HepG2 (cell line): ENCODE results near the gene CACNA1G. TPM values are rescaled to one million over a fixed set of nuclear protein-coding genes. Genes with fewer than 3 reads are reported as not detected.

Experiments
- BRF2 ChIP-seq: sonication (generic); formaldehyde crosslinking; IDR thresholded peaks from 2 replicates; pipeline ENCODE4 v1.8.1; 2022; ENCODE audit warnings: mild to moderate bottlenecking, missing genetic modification reagents
- CBX1 ChIP-seq: IDR thresholded peaks from one replicate; pipeline ENCODE4 v1.6.1; 2016; ENCODE audit warnings: antibody characterized with exemption, low read depth
- DMAP1 ChIP-seq: IDR thresholded peaks from 2 replicates; pipeline ENCODE4 v1.6.1; 2016
- EED ChIP-seq: sonication (generic); formaldehyde crosslinking; IDR thresholded peaks from 2 replicates; pipeline ENCODE4 v1.5.0; 2020; ENCODE audit warnings: mild to moderate bottlenecking, missing genetic modification reagents
- FOXM1 ChIP-seq: sonication (generic); formaldehyde crosslinking; IDR thresholded peaks from 2 replicates; pipeline ENCODE4 v1.5.0; 2020; ENCODE audit warnings: missing genetic modification reagents
- GATAD2A ChIP-seq: IDR thresholded peaks from 2 replicates; pipeline ENCODE4 v1.6.1; 2016
- HNRNPK ChIP-seq: fragments of 200-400 bp; formaldehyde crosslinking; IDR thresholded peaks from 2 replicates; pipeline ENCODE4 v1.6.1; 2018; ENCODE audit warnings: low read length, low read depth, moderate library complexity, mild to moderate bottlenecking; ENCODE audit not compliant: poor library complexity, severe bottlenecking
- HOXA3 ChIP-seq: sonication (generic); formaldehyde crosslinking; IDR thresholded peaks from 2 replicates; pipeline ENCODE4 v1.5.0; 2020; ENCODE audit warnings: missing genetic modification reagents
- JUND ChIP-seq: sonication (generic); formaldehyde crosslinking; IDR thresholded peaks from 2 replicates; pipeline ENCODE4 v1.8.0; 2022; ENCODE audit warnings: mild to moderate bottlenecking, missing genetic modification reagents
- KDM6A ChIP-seq: IDR thresholded peaks from 2 replicates; pipeline ENCODE4 v1.6.1; 2016; ENCODE audit warnings: low read depth
- PATZ1 ChIP-seq: sonication (generic); formaldehyde crosslinking; IDR thresholded peaks from 2 replicates; pipeline ENCODE4 v1.4.0; 2020; ENCODE audit warnings: missing genetic modification reagents
- POGK ChIP-seq: sonication (generic); formaldehyde crosslinking; conservative IDR thresholded peaks from 2 replicates; pipeline ENCODE4 v1.8.0; 2022; ENCODE audit warnings: mild to moderate bottlenecking, moderate library complexity, missing genetic modification reagents
- RFXANK ChIP-seq: IDR thresholded peaks from 2 replicates; pipeline ENCODE4 v1.6.1; 2016
- RXRB ChIP-seq: IDR thresholded peaks from 2 replicates; pipeline ENCODE4 v1.6.1; 2016; ENCODE audit warnings: borderline replicate concordance, missing genetic modification reagents, missing compliant biosample characterization
- STAG1 ChIP-seq: sonication (generic); formaldehyde crosslinking; IDR thresholded peaks from 2 replicates; pipeline ENCODE4 v1.4.0; 2020; ENCODE audit warnings: missing genetic modification reagents
- TAF1 ChIP-seq: sonication (generic); formaldehyde crosslinking; IDR thresholded peaks from 2 replicates; pipeline ENCODE4 v1.4.0; 2020; ENCODE audit warnings: missing genetic modification reagents
- ZBTB20 ChIP-seq: sonication (generic); formaldehyde crosslinking; IDR thresholded peaks from 2 replicates; pipeline ENCODE4 v1.8.1; 2023; ENCODE audit warnings: missing genetic modification reagents, low read depth, mild to moderate bottlenecking, borderline replicate concordance
- ZC3H13 ChIP-seq: sonication (generic); formaldehyde crosslinking; IDR thresholded peaks from 2 replicates; pipeline ENCODE4 v1.8.1; 2023; ENCODE audit warnings: mild to moderate bottlenecking, missing genetic modification reagents, moderate library complexity
- ZNF180 ChIP-seq: sonication (generic); formaldehyde crosslinking; IDR thresholded peaks from 2 replicates; pipeline ENCODE4 v1.4.0; 2020; ENCODE audit warnings: low read depth, missing genetic modification reagents, borderline replicate concordance
- ZNF333 ChIP-seq: sonication (generic); formaldehyde crosslinking; IDR thresholded peaks from 2 replicates; pipeline ENCODE4 v1.4.0; 2020; ENCODE audit warnings: mild to moderate bottlenecking, missing genetic modification reagents, borderline replicate concordance
- ZNF350 ChIP-seq: sonication (generic); formaldehyde crosslinking; IDR thresholded peaks from 2 replicates; pipeline ENCODE4 v1.4.0; 2020; ENCODE audit warnings: mild to moderate bottlenecking, low read depth, missing genetic modification reagents, borderline replicate concordance
- ZNF383 ChIP-seq: sonication (generic); formaldehyde crosslinking; IDR thresholded peaks from 2 replicates; pipeline ENCODE4 v1.4.0; 2020; ENCODE audit warnings: missing genetic modification reagents, mild to moderate bottlenecking, borderline replicate concordance
- ZNF513 ChIP-seq: sonication (generic); formaldehyde crosslinking; conservative IDR thresholded peaks from 2 replicates; pipeline ENCODE4 v1.5.0; 2020; ENCODE audit warnings: missing genetic modification reagents
- ZNF614 ChIP-seq: IDR thresholded peaks from 2 replicates; pipeline ENCODE4 v1.6.1; 2018; ENCODE audit warnings: missing biosample characterization, missing genetic modification reagents, inconsistent platforms, borderline replicate concordance
- ZNF781 ChIP-seq: sonication (generic); formaldehyde crosslinking; IDR thresholded peaks from 2 replicates; pipeline ENCODE4 v1.5.1; 2020; ENCODE audit warnings: borderline replicate concordance, mild to moderate bottlenecking, missing genetic modification reagents; ENCODE audit errors: not compliant biosample characterization
- polyA plus RNA-seq, 8 experiments: library from polyadenylated mRNA; depleted of rRNA in 3 of 8; stranded (reverse) in 7 of 8; unstranded in 1 of 8; fragments of >200 nt; fragmentation: Illumina TruSeq in 4 of 8; extraction: Trizol in 4 of 8; gene quantifications; 2 replicates each; pipeline versions ENCODE4 v1.2.1 to v1.2.3, GENCODE V29; 2011 to 2016; ENCODE audit warnings: low read depth in 4 of 8, missing spikeins in 1 of 8, mixed read lengths in 1 of 8; ENCODE audit not compliant: insufficient read depth in 1 of 8
- total RNA-seq, 5 experiments: library from RNA; depleted of rRNA; stranded (reverse); fragments of >200 nt; fragmentation: Illumina TruSeq; extraction: Trizol; gene quantifications; 2 replicates each; pipeline ENCODE4 v1.2.3, GENCODE V29; 2016; ENCODE audit warnings: low read depth in 1 of 5

Gene CACNA1G
- total and polyA plus RNA-seq, 2 of the 13 experiments (the other 11 are each of a cell fraction or from before 2014, with no cell fraction given), result 0.02 TPM; not detected in 1

GRCh38 chr17:50547035-50547735 is 13.3 kb upstream of the CACNA1G start, which contains the start of gene SPATA20 (continued):
- TF ChIP-seq ZNF513 (CRISPR knock-in tag) (peak; percentile 99), ZNF383 (peak; percentile 98; the same call in 1 of the 2 replicates), ZNF614 (peak; percentile 56; the same call in 1 of the 2 replicates), BRF2 (CRISPR knock-in tag) (no peak), FOXM1 (CRISPR knock-in tag) (peak; percentile 69; the same call in 1 of the 2 replicates), PATZ1 (CRISPR knock-in tag) (peak; percentile 72), RXRB (CRISPR knock-in tag) (peak; percentile 63; the same call in 1 of the 2 replicates), DMAP1 (CRISPR knock-in tag) (peak; percentile 74), ZNF180 (CRISPR knock-in tag) (0 out of 2 replicates have a peak, but pooled peaks have one; percentile 87), KDM6A (CRISPR knock-in tag) (no peak), HOXA3 (peak; percentile 93), ZNF333 (peak; percentile 33; the same call in 1 of the 2 replicates), ZC3H13 (CRISPR knock-in tag) (peak; percentile 78; the same call in 1 of the 2 replicates), JUND (CRISPR knock-in tag) (no peak), TAF1 (peak; percentile 52), ZNF350 (CRISPR knock-in tag) (peak; percentile 32; the same call in 1 of the 2 replicates), EED (CRISPR knock-in tag) (peak; percentile 19; the same call in 1 of the 2 replicates), HNRNPK (peak; percentile 89), ZNF781 (CRISPR knock-in tag) (no peak), RFXANK (CRISPR knock-in tag) (peak; percentile 78; the same call in 1 of the 2 replicates), STAG1 (peak; percentile 100), CBX1 (peak; percentile 52), ZBTB20 (CRISPR knock-in tag) (0 out of 2 replicates have a peak, but pooled peaks have one; percentile 50), GATAD2A (peak; percentile 76), POGK (CRISPR knock-in tag) (peak; percentile 93)
